B cell (primary cell): ENCODE results near the gene SFMBT1. TPM values are rescaled to one million over a fixed set of nuclear protein-coding genes. Genes with fewer than 3 reads are reported as not detected.
A peak's percentile ranks its signal among the peaks of the same experiment; 100 is the strongest.

Experiments
- ATAC-seq: fragments of 200-7000 bp; cut with Tn5 transposase; one replicate; pipeline ENCODE4 v1.10.0; 2021; ENCODE audit warnings: low read depth, mild to moderate bottlenecking, moderate number of reproducible peaks, moderate library complexity
- CTCF ChIA-PET: fragments of 350-600 bp; sonication (Branson Sonifier 250); formaldehyde crosslinking; loops from one replicate; lab custom pipeline; 2021; ENCODE audit warnings: antibody characterized with exemption, inconsistent platforms; lab: Charles Lee
- POLR2A ChIA-PET: fragments of 350-600 bp; sonication (Branson Sonifier 250); formaldehyde crosslinking; loops from one replicate; lab custom pipeline; 2021; ENCODE audit warnings: antibody characterized with exemption; lab: Charles Lee
- DNase-seq: peaks from one replicate; pipeline ENCODE4 v3.0.0; 2013
- H2AFZ ChIP-seq: 2 replicates; pipeline ENCODE4 v1.6.1; 2012; ENCODE audit warnings: mild to moderate bottlenecking, low read depth, low read length; ENCODE audit not compliant: insufficient read depth, poor library complexity, severe bottlenecking
- H3K27ac ChIP-seq, 2 donors: 1 replicate in 1 of 2; 2 replicates in 1 of 2; pipeline ENCODE4 v1.5.1; 2012 to 2013; ENCODE audit warnings: low read length in 2 of 2, mild to moderate bottlenecking in 2 of 2, moderate library complexity in 1 of 2
- H3K27me3 ChIP-seq, 4 experiments: fragments of 200-600 bp in 1 of 4; sonication (generic) in 1 of 4; replicated peaks in 1 of 4; 1 replicate in 2 of 4; 2 replicates in 2 of 4; pipeline versions ENCODE4 v1.6.1 to v1.7.0; 2013 to 2016; ENCODE audit warnings: low read length in 3 of 4, mild to moderate bottlenecking in 2 of 4, mixed read lengths in 1 of 4, moderate library complexity in 1 of 4; ENCODE audit not compliant: insufficient read depth in 4 of 4, control insufficient read depth in 3 of 4; ENCODE audit errors: control extremely low read depth in 1 of 4
- H3K36me3 ChIP-seq, 2 experiments: replicated peaks in 1 of 2; 1 replicate in 1 of 2; 2 replicates in 1 of 2; pipeline versions ENCODE4 v1.6.1 to v1.7.1; 2013; ENCODE audit warnings: low read length in 1 of 2; ENCODE audit not compliant: insufficient read depth in 2 of 2, control insufficient read depth in 1 of 2; ENCODE audit errors: control extremely low read depth in 1 of 2, extremely low read depth in 1 of 2
- H3K4me1 ChIP-seq, 2 donors: fragments of 200-600 bp in 1 of 2; sonication (generic) in 1 of 2; 1 replicate in 1 of 2; 2 replicates in 1 of 2; pipeline versions ENCODE4 v1.5.1 to v1.6.1; 2013 to 2017; ENCODE audit warnings: low read length in 2 of 2; ENCODE audit not compliant: control insufficient read depth in 2 of 2, insufficient read depth in 2 of 2
- H3K4me2 ChIP-seq: replicated peaks from 2 replicates; pipeline ENCODE3; 2012; ENCODE audit warnings: mild to moderate bottlenecking, low read depth, low read length; ENCODE audit not compliant: poor library complexity, severe bottlenecking
- H3K4me3 ChIP-seq, 5 experiments: fragments of 200-600 bp in 1 of 5; sonication (generic) in 1 of 5; 1 replicate in 3 of 5; 2 replicates in 2 of 5; pipeline versions ENCODE4 v1.5.1 to v1.7.0; 2011 to 2016; ENCODE audit warnings: low read length in 4 of 5, mild to moderate bottlenecking in 4 of 5, low read depth in 2 of 5, control low read depth in 1 of 5, moderate library complexity in 1 of 5; ENCODE audit not compliant: insufficient read depth in 1 of 5; ENCODE audit errors: control extremely low read depth in 1 of 5, extremely low read depth in 1 of 5
- H3K79me2 ChIP-seq: fragments of 200-600 bp; sonication (generic); one replicate; pipeline ENCODE4 v1.6.0; 2016; ENCODE audit warnings: low read length; ENCODE audit not compliant: control insufficient read depth, insufficient read depth
- H3K9ac ChIP-seq: fragments of 200-600 bp; sonication (generic); 2 replicates; pipeline ENCODE4 v1.6.1; 2017; ENCODE audit warnings: mild to moderate bottlenecking, low read length, moderate library complexity
- H3K9me3 ChIP-seq, 3 donors: one replicate each; pipeline versions ENCODE4 v1.6.1 to v1.7.1; 2013; ENCODE audit warnings: low read length in 2 of 3; ENCODE audit not compliant: control insufficient read depth in 2 of 3, insufficient read depth in 1 of 3; ENCODE audit errors: control extremely low read depth in 1 of 3
- H4K20me1 ChIP-seq: 2 replicates; pipeline ENCODE4 v1.6.0; 2012; ENCODE audit warnings: mild to moderate bottlenecking, low read length; ENCODE audit not compliant: insufficient read depth, control insufficient read depth, poor library complexity, severe bottlenecking
- H3K27ac Mint-ChIP-seq: one replicate; pipeline ENCODE4 v1.8.0; 2021; ENCODE audit warnings: mixed read lengths
- H3K27me3 Mint-ChIP-seq: one replicate; pipeline ENCODE4 v1.8.0; 2021; ENCODE audit warnings: mixed read lengths
- H3K4me1 Mint-ChIP-seq: one replicate; pipeline ENCODE4 v1.8.0; 2021; ENCODE audit warnings: mixed read lengths
- H3K4me3 Mint-ChIP-seq: one replicate; pipeline ENCODE4 v1.8.0; 2021; ENCODE audit warnings: mixed read lengths
- H3K9me3 Mint-ChIP-seq: one replicate; pipeline ENCODE4 v1.8.0; 2022; ENCODE audit warnings: mixed read lengths; ENCODE audit not compliant: insufficient read depth
- EZH2 ChIP-seq: IDR thresholded peaks from 2 replicates; pipeline ENCODE4 v1.6.1; 2012; ENCODE audit warnings: borderline replicate concordance, low read depth, mild to moderate bottlenecking, moderate library complexity, low read length; ENCODE audit not compliant: insufficient read depth, poor library complexity, severe bottlenecking
- WGBS: methylation state at CpG from one replicate; pipeline ENCODE4 v1.1.5; 2013; ENCODE audit warnings: missing lambda C conversion rate; ENCODE audit not compliant: insufficient coverage; 5-methylcytosine and 5-hydroxymethylcytosine counted together
- intact Hi-C: fragments of 100-400 bp; cut with micrococcal nuclease; formaldehyde crosslinking; loops from one replicate; pipeline ENCODE4 v1.10.0; 2022
- polyA plus RNA-seq: library from polyadenylated mRNA; depleted of rRNA; stranded (reverse); fragments of >200 nt; gene quantifications from 2 replicates; pipeline ENCODE4 v1.2.3, GENCODE V29; 2012
- total RNA-seq, 2 donors: library from RNA; stranded (reverse); fragments of 120-200 nt in 1 of 2; gene quantifications; 1 replicate in 1 of 2; 2 replicates in 1 of 2; pipeline versions ENCODE4 v1.2.3 to v1.2.4, GENCODE V29; 2013 to 2022
- TF ChIP-seq, protein P1 (sequence below): fragments of 200-600 bp; IDR thresholded peaks from one replicate; pipeline ENCODE4 v1.8.0; 2022; ENCODE audit warnings: antibody characterized with exemption, mild to moderate bottlenecking

The SFMBT1 gene
- total and polyA plus RNA-seq, 2 donors (not counting 1 experiment from before 2014, with no cell fraction given), result 9.9 to 55.8 TPM

DNA sequence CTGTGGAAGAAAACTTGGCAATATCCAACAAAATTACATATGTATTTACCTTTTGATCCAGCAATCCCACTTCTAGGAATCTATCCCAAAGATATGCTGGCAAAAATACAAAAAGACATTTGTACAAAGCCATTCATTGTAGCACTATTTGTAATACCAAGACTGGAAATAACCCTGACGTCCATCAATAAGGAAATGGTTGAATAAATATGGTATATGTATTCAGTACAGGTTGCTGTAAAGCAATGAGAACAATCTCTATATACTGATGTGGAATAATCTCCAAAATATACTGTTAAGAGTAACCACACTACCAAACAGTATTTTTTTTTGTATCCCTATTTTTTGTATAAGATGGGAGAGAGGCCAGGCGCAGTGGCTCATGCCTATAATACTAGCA, 83.7 kb downstream of the SFMBT1 start:
- peaks cover 32% of the 10 kb centered on the region for H3K4me1 Mint-ChIP-seq
- Histone ChIP-seq H3K4me2 (no peak overlapping the region), H2AFZ (no peak overlapping the region), H3K4me1 (peaks cover under 1 to 16% of the 10 kb centered on the region in 2 donors), H3K36me3 (peaks cover 2% of the 10 kb centered on the region in 2 experiments), H3K79me2 (peaks cover 23% of the 10 kb centered on the region), H3K27me3 (no peaks in the 10 kb centered on the region), H3K9me3 (no peaks in the 10 kb centered on the region), H3K27ac (no peak overlapping the region), H4K20me1 (no peaks in the 10 kb centered on the region), H3K9ac (no peak overlapping the region), H3K4me3 (no peak overlapping the region)
- intact Hi-C loops, result loop anchor here (5.0 to 10.0 kb wide), 2 partner anchors 35 to 53 kb away; no protein-coding TSS in a partner anchor
- WGBS, result no CpG with 5 or more reads among the region's 2 CpGs
- no peak overlapping the region for H3K4me3 Mint-ChIP-seq
- DNase-seq (no peak), ATAC-seq (no peak)
- ChIA-PET POLR2A (no interaction called here), CTCF (interaction anchor here (0.6 to 0.7 kb wide), 2 partner anchors 27 to 226 kb away, joined by 3 to 7 read pairs; no protein-coding TSS in a partner anchor)
- H3K27ac Mint-ChIP-seq, result no peak overlapping the region
- no peaks in the 10 kb centered on the region for H3K27me3 Mint-ChIP-seq
- no peak for TF ChIP-seq EZH2
- TF ChIP-seq, protein P1, sequence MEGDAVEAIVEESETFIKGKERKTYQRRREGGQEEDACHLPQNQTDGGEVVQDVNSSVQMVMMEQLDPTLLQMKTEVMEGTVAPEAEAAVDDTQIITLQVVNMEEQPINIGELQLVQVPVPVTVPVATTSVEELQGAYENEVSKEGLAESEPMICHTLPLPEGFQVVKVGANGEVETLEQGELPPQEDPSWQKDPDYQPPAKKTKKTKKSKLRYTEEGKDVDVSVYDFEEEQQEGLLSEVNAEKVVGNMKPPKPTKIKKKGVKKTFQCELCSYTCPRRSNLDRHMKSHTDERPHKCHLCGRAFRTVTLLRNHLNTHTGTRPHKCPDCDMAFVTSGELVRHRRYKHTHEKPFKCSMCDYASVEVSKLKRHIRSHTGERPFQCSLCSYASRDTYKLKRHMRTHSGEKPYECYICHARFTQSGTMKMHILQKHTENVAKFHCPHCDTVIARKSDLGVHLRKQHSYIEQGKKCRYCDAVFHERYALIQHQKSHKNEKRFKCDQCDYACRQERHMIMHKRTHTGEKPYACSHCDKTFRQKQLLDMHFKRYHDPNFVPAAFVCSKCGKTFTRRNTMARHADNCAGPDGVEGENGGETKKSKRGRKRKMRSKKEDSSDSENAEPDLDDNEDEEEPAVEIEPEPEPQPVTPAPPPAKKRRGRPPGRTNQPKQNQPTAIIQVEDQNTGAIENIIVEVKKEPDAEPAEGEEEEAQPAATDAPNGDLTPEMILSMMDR, result no peak
- peaks cover 3% of the 10 kb centered on the region for H3K9me3 Mint-ChIP-seq

DNA sequence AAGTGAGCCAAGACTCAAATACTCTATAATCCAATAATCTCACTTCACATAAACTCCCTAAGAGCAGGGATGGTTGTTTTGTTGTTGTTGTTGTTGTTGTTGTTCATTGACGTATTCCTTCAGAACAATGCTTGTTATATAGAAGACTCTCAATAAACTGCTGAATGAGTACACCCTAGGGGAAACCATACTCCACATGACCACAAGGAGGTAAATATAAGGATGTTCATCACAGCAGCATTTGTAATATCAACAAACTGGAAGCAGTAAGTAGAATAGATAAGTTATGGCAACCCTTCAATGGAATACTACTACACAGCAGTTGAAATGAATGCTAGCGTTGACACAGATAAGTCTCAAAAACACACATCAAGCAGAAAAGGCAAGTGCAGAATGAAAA, 86.1 kb downstream of the SFMBT1 start:
- peaks cover 45% of the 10 kb centered on the region for H3K4me1 Mint-ChIP-seq
- no peak overlapping the region for H2AFZ ChIP-seq
- H4K20me1 ChIP-seq, result no peaks in the 10 kb centered on the region
- no peak for TF ChIP-seq EZH2
- TF ChIP-seq, protein P1, result no peak
- no CpG with 5 or more reads among the region's 2 CpGs for WGBS
- H3K79me2 ChIP-seq, result peaks cover 23% of the 10 kb centered on the region
- H3K4me2 ChIP-seq, result no peak overlapping the region
- H3K27ac ChIP-seq, result no peak overlapping the region
- no peak for ATAC-seq
- peak overlapping the region; percentile 3 for H3K27ac Mint-ChIP-seq
- intact Hi-C loops, result loop anchor here (5.0 to 10.0 kb wide), 2 partner anchors 32 to 55 kb away; no protein-coding TSS in a partner anchor
- ChIA-PET CTCF (no interaction called here), POLR2A (no interaction called here)
- no peaks in the 10 kb centered on the region for H3K27me3 ChIP-seq
- no peaks in the 10 kb centered on the region for H3K27me3 Mint-ChIP-seq
- H3K9ac ChIP-seq, result no peak overlapping the region
- peaks cover 8 to 19% of the 10 kb centered on the region in 2 donors for H3K4me1 ChIP-seq
- peaks cover 3% of the 10 kb centered on the region for H3K9me3 Mint-ChIP-seq
- H3K9me3 ChIP-seq, result no peaks in the 10 kb centered on the region
- DNase-seq, result no peak
- no peak overlapping the region for H3K4me3 ChIP-seq
- peaks cover 0 to 2% of the 10 kb centered on the region in 2 experiments for H3K36me3 ChIP-seq
- H3K4me3 Mint-ChIP-seq, result no peak overlapping the region
